GM18502 (cell line): ENCODE measurements around the gene POFUT2.
A peak's percentile ranks its signal among the peaks of the same experiment; 100 is the strongest.

Experiments
- ATAC-seq: cut with Tn5 transposase; IDR thresholded peaks from one replicate; pipeline ENCODE4 v1.9.1; 2021; ENCODE audit warnings: mild to moderate bottlenecking; ENCODE audit not compliant: unreplicated experiment, poor library complexity

The POFUT2 gene

GRCh38 chr21:45287438-45288391 is at the start of gene POFUT2:
POFUT2 (minus strand) TSS chr21:45287895; CDS start chr21:45287871, 24 bp downstream.
- ATAC-seq, result peak; percentile 79

- ATAC-seq, result no peak
Measured at GRCh38 chr21:45336870-45337269, 49.2 kb upstream of the POFUT2 start.

- ATAC-seq, result no peak
Measured at GRCh38 chr21:45336535-45336810, 48.8 kb upstream of the POFUT2 start.

GRCh38 chr21:45335761-45336534 is 48.3 kb upstream of the POFUT2 start:
- no peak for ATAC-seq

GRCh38 chr21:45335151-45335760 is 47.6 kb upstream of the POFUT2 start:
- no peak for ATAC-seq

GRCh38 chr21:45334591-45335081 is 46.9 kb upstream of the POFUT2 start:
- ATAC-seq, result no peak

GRCh38 chr21:45334134-45334533 is 46.4 kb upstream of the POFUT2 start:
- ATAC-seq, result no peak

- ATAC-seq, result no peak
Measured at GRCh38 chr21:45333583-45334121, 46.0 kb upstream of the POFUT2 start.

GRCh38 chr21:45332981-45333582 is 45.4 kb upstream of the POFUT2 start:
- ATAC-seq, result no peak

GRCh38 chr21:45332415-45332814 is 44.7 kb upstream of the POFUT2 start:
- ATAC-seq, result no peak

- no peak for ATAC-seq
Measured at GRCh38 chr21:45331531-45332147, 43.9 kb upstream of the POFUT2 start.

- ATAC-seq, result no peak
Measured at GRCh38 chr21:45330851-45331261, 43.2 kb upstream of the POFUT2 start.

GRCh38 chr21:45330075-45330781 is 42.5 kb upstream of the POFUT2 start:
- ATAC-seq, result no peak

GRCh38 chr21:45329261-45330074 is 41.8 kb upstream of the POFUT2 start:
- ATAC-seq, result no peak

- no peak for ATAC-seq
Measured at GRCh38 chr21:45328198-45329091, 40.8 kb upstream of the POFUT2 start.

- ATAC-seq, result no peak
Measured at GRCh38 chr21:45327441-45328197, 39.9 kb upstream of the POFUT2 start.
